Astrocyte (in vitro differentiated cells and primary cell): ENCODE results near the gene CST2. TPM values are rescaled to one million over a fixed set of nuclear protein-coding genes. Genes with fewer than 3 reads are reported as not detected.
"Not testable (repeated sequence)": the region's sequence is repeated elsewhere in the genome, so short reads cannot be mapped to it uniquely, and the experiment has no call there.

ENCODE experiments used
- DNase-seq: peaks from one replicate; pipeline ENCODE4 v3.0.0-alpha.2; 2010; ENCODE audit warnings: low read depth
- FAIRE-seq: peaks from 2 replicates; lab custom pipeline; 2011; peaks lifted over from hg19 to GRCh38; lab: Jason Lieb, UNC
- H2AFZ ChIP-seq: 2 replicates; pipeline ENCODE4 v1.6.0; 2012; ENCODE audit warnings: low read depth, low read length, inconsistent platforms
- H3K27ac ChIP-seq: 2 replicates; pipeline ENCODE4 v1.5.1; 2011; ENCODE audit warnings: low read depth, low read length, inconsistent platforms
- H3K27me3 ChIP-seq: 2 replicates; pipeline ENCODE4 v1.6.0; 2011; ENCODE audit warnings: low read length, inconsistent platforms; ENCODE audit not compliant: insufficient read depth
- H3K36me3 ChIP-seq: 2 replicates; pipeline ENCODE4 v1.5.1; 2011; ENCODE audit warnings: low read length, inconsistent platforms; ENCODE audit not compliant: insufficient read depth
- H3K4me1 ChIP-seq: 2 replicates; pipeline ENCODE4 v1.5.1; 2011; ENCODE audit warnings: low read length, inconsistent platforms; ENCODE audit not compliant: insufficient read depth
- H3K4me2 ChIP-seq: 2 replicates; pipeline ENCODE4 v1.6.0; 2012; ENCODE audit warnings: low read length, inconsistent platforms
- H3K4me3 ChIP-seq: 2 replicates; pipeline ENCODE4 v1.5.1; 2011; ENCODE audit warnings: low read depth, mild to moderate bottlenecking, low read length, inconsistent platforms; ENCODE audit not compliant: insufficient read depth
- H3K79me2 ChIP-seq: 2 replicates; pipeline ENCODE4 v1.6.0; 2012; ENCODE audit warnings: mild to moderate bottlenecking, low read length, inconsistent platforms; ENCODE audit not compliant: insufficient read depth
- H3K9ac ChIP-seq: 2 replicates; pipeline ENCODE4 v1.6.0; 2012; ENCODE audit warnings: mild to moderate bottlenecking, low read length, inconsistent platforms
- H3K9me3 ChIP-seq: 2 replicates; pipeline ENCODE4 v1.5.1; 2012; ENCODE audit warnings: low read depth, mild to moderate bottlenecking, low read length, inconsistent platforms; ENCODE audit not compliant: insufficient read depth
- H4K20me1 ChIP-seq: 2 replicates; pipeline ENCODE4 v1.6.0; 2012; ENCODE audit warnings: low read length, inconsistent platforms; ENCODE audit not compliant: insufficient read depth
- H3K27ac Mint-ChIP-seq: one replicate; pipeline ENCODE4 v1.8.0; 2021; ENCODE audit warnings: mild to moderate bottlenecking, mixed read lengths; ENCODE audit not compliant: unreplicated experiment
- H3K27me3 Mint-ChIP-seq: one replicate; pipeline ENCODE4 v1.8.0; 2021; ENCODE audit warnings: low read depth, mixed read lengths; ENCODE audit not compliant: unreplicated experiment
- H3K36me3 Mint-ChIP-seq: one replicate; pipeline ENCODE4 v1.8.0; 2021; ENCODE audit warnings: low read depth, mixed read lengths; ENCODE audit not compliant: unreplicated experiment
- H3K4me1 Mint-ChIP-seq: one replicate; pipeline ENCODE4 v1.8.0; 2021; ENCODE audit warnings: low read depth, mixed read lengths; ENCODE audit not compliant: unreplicated experiment
- H3K4me3 Mint-ChIP-seq: one replicate; pipeline ENCODE4 v1.8.0; 2021; ENCODE audit warnings: mild to moderate bottlenecking, moderate library complexity, mixed read lengths; ENCODE audit not compliant: unreplicated experiment
- H3K9me3 Mint-ChIP-seq: one replicate; pipeline ENCODE4 v1.8.0; 2021; ENCODE audit warnings: mild to moderate bottlenecking, mixed read lengths; ENCODE audit not compliant: unreplicated experiment
- CTCF ChIP-seq: IDR thresholded peaks from 2 replicates; pipeline ENCODE4 v1.5.1; 2011; ENCODE audit warnings: low read depth, mild to moderate bottlenecking, inconsistent platforms, low read length, moderate library complexity; ENCODE audit not compliant: insufficient read depth
- EZH2 ChIP-seq: IDR thresholded peaks from 2 replicates; pipeline ENCODE4 v1.6.1; 2012; ENCODE audit warnings: mild to moderate bottlenecking, low read length, inconsistent platforms; ENCODE audit not compliant: insufficient read depth
- total RNA-seq: library from RNA; stranded (reverse); gene quantifications from 2 replicates; pipeline ENCODE4 v1.2.1, GENCODE V29; 2021

Gene CST2
- total RNA-seq, 1 donor from 2014 or later, result 1.7 TPM

GRCh38 chr20:23799216-23799847, 27.2 kb downstream of the CST2 start:
- H3K4me2 ChIP-seq, H3K4me3 ChIP-seq, H3K9ac ChIP-seq, H3K27ac Mint-ChIP-seq, H2AFZ ChIP-seq, H3K4me3 Mint-ChIP-seq, H3K9me3 Mint-ChIP-seq, DNase-seq, FAIRE-seq, H3K4me1 Mint-ChIP-seq, H3K36me3 Mint-ChIP-seq, H3K79me2 ChIP-seq, H3K27ac ChIP-seq, H3K27me3 ChIP-seq, H3K4me1 ChIP-seq, H4K20me1 ChIP-seq, H3K36me3 ChIP-seq, H3K9me3 ChIP-seq: not testable (repeated sequence)
- peaks cover 20% of the 10 kb centered on the region for H3K27me3 Mint-ChIP-seq
- peak; percentile 29 for TF ChIP-seq CTCF

- H4K20me1 ChIP-seq, result no peaks in the 10 kb centered on the region
- H3K9ac ChIP-seq, result no peak overlapping the region
- no peaks in the 10 kb centered on the region for H3K27me3 ChIP-seq
- H3K4me1 ChIP-seq, result no peaks in the 10 kb centered on the region
- H3K9me3 ChIP-seq, result no peaks in the 10 kb centered on the region
- H3K36me3 ChIP-seq, result no peaks in the 10 kb centered on the region
- FAIRE-seq, result no peak
- no peak overlapping the region for H3K4me2 ChIP-seq
- Mint-ChIP-seq H3K36me3 (no peaks in the 10 kb centered on the region), H3K27me3 (peaks cover 25% of the 10 kb centered on the region), H3K9me3 (peaks cover 2% of the 10 kb centered on the region), H3K4me3 (no peak overlapping the region), H3K27ac (no peak overlapping the region), H3K4me1 (no peaks in the 10 kb centered on the region)
- no peak overlapping the region for H3K4me3 ChIP-seq
- no peak overlapping the region for H3K27ac ChIP-seq
- DNase-seq, result no peak
- H3K79me2 ChIP-seq, result no peaks in the 10 kb centered on the region
- TF ChIP-seq EZH2 (no peak), CTCF (no peak)
- H2AFZ ChIP-seq, result no peak overlapping the region
These were observed 31.0 kb downstream of the CST2 start for GRCh38 chr20:23795526-23795925.

DNA sequence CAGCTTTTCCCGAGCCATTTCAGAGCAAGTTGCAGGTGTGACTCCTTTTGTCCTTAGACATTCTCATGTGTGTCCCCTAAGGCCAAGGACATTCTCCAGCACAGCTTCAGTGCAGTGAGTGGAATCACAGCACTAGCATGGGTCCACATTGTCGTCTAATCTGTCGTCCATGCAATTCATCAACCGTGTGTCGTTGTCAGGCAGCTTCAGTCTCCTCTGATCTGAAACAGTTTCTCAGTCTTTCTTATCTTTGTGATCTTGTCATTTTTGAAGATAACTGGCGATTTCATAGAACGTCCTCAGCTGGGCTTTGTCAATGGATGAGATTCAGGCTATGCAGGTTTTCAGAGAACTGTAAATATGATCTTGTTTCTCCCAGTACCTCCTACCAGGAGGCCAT, 31.7 kb downstream of the CST2 start:
- TF ChIP-seq EZH2 (no peak), CTCF (no peak)
- Histone ChIP-seq H3K36me3 (no peaks in the 10 kb centered on the region), H2AFZ (no peak overlapping the region), H3K9ac (no peak overlapping the region), H3K4me3 (no peak overlapping the region), H3K79me2 (no peaks in the 10 kb centered on the region), H4K20me1 (no peaks in the 10 kb centered on the region), H3K9me3 (no peaks in the 10 kb centered on the region), H3K27me3 (no peaks in the 10 kb centered on the region), H3K4me2 (no peak overlapping the region), H3K27ac (no peak overlapping the region), H3K4me1 (no peaks in the 10 kb centered on the region)
- Mint-ChIP-seq H3K4me3 (no peak overlapping the region), H3K27me3 (peaks cover 28% of the 10 kb centered on the region), H3K9me3 (peaks cover 2% of the 10 kb centered on the region), H3K4me1 (no peaks in the 10 kb centered on the region), H3K36me3 (no peaks in the 10 kb centered on the region), H3K27ac (no peak overlapping the region)
- DNase-seq (no peak), FAIRE-seq (no peak)
